OCI-LY7 (cell line): ENCODE measurements around the gene MCM9.

Experiments used
- CTCF ChIP-seq: fragments of 200-600 bp; sonication (generic); conservative IDR thresholded peaks from 2 replicates; pipeline ENCODE4 v1.5.1; 2014; ENCODE audit warnings: mild to moderate bottlenecking, antibody characterized with exemption, low read length, moderate library complexity, mixed read lengths
- EZH2phosphoT487 ChIP-seq: fragments of 200-600 bp; sonication (generic); IDR thresholded peaks from 2 replicates; pipeline ENCODE4 v1.6.1; 2018; ENCODE audit warnings: low read depth, borderline replicate concordance, mild to moderate bottlenecking, mixed run types, antibody characterized with exemption, low read length, moderate library complexity, mixed read lengths

GRCh38 chr6:118770112-118770788 lies 164.7 kb downstream of the MCM9 start:
- no peak for TF ChIP-seq CTCF
- TF ChIP-seq EZH2phosphoT487 = no peak
